Endothelial cell of umbilical vein (primary cell): Measurements from ENCODE around the gene STAT5A. TPM values are rescaled to one million over a fixed set of nuclear protein-coding genes. Genes with fewer than 3 reads are reported as not detected.

Source experiments
- BruUV-seq: library from RNA; stranded (reverse); fragments of 400-500 nt; replicated peaks from 2 replicates; lab custom pipeline; 2021; lab: Mats Ljungman, UMichigan
- CTCF ChIA-PET: fragments of 300-600, 350-600 bp; sonication (Branson Sonifier 250); formaldehyde crosslinking; loops from one replicate; lab custom pipeline; 2021; ENCODE audit warnings: antibody characterized with exemption, inconsistent platforms; lab: Charles Lee
- POLR2A ChIA-PET: fragments of 300-600, 350-600 bp; sonication (Branson Sonifier 250); formaldehyde crosslinking; loops from one replicate; lab custom pipeline; 2021; ENCODE audit warnings: antibody characterized with exemption, inconsistent platforms; lab: Charles Lee
- DNase-seq: peaks from one replicate; pipeline ENCODE4 v3.0.0-alpha.2; 2011; ENCODE audit warnings: low read depth, low spot score
- FAIRE-seq: peaks from 2 replicates; lab custom pipeline; 2011; peaks lifted over from hg19 to GRCh38; lab: Jason Lieb, UNC
- H2AFZ ChIP-seq: 2 replicates; pipeline ENCODE4 v1.6.0; 2012; ENCODE audit warnings: low read depth, low read length, control low read depth, inconsistent platforms
- H3K27ac ChIP-seq: 2 replicates; pipeline ENCODE4 v1.5.1; 2011; ENCODE audit warnings: low read depth, mild to moderate bottlenecking, control low read depth, low read length, moderate library complexity; ENCODE audit not compliant: insufficient read depth
- H3K27me3 ChIP-seq, 2 experiments: 2 replicates each; pipeline versions ENCODE4 v1.6.0 to v1.6.1; 2011; ENCODE audit warnings: low read length in 2 of 2, mixed read lengths in 1 of 2; ENCODE audit not compliant: control insufficient read depth in 2 of 2, insufficient read depth in 2 of 2
- H3K36me3 ChIP-seq, 2 experiments: 2 replicates in 1 of 2; 3 replicates in 1 of 2; pipeline ENCODE4 v1.5.1; 2011; ENCODE audit warnings: low read length in 2 of 2, mild to moderate bottlenecking in 1 of 2, moderate library complexity in 1 of 2; ENCODE audit not compliant: control insufficient read depth in 2 of 2, insufficient read depth in 2 of 2; ENCODE audit errors: extremely low read depth in 1 of 2
- H3K4me1 ChIP-seq: 3 replicates; pipeline ENCODE4 v1.5.1; 2011; ENCODE audit warnings: mild to moderate bottlenecking, low read length; ENCODE audit not compliant: control insufficient read depth, insufficient read depth; ENCODE audit errors: extremely low read depth
- H3K4me2 ChIP-seq: 2 replicates; pipeline ENCODE4 v1.6.1; 2011; ENCODE audit warnings: low read length, control low read depth, mixed read lengths; ENCODE audit not compliant: insufficient read depth
- H3K4me3 ChIP-seq, 3 experiments: fragments of 200-600 bp in 1 of 3; sonication (generic), shearing (Covaris generic) in 1 of 3; replicated peaks in 1 of 3; 2 replicates each; pipeline ENCODE4 v1.5.1; 2011 to 2016; ENCODE audit warnings: control low read depth in 3 of 3, low read length in 3 of 3, mild to moderate bottlenecking in 2 of 3, inconsistent platforms in 1 of 3, low read depth in 1 of 3, moderate library complexity in 1 of 3; ENCODE audit not compliant: insufficient read depth in 1 of 3
- H3K79me2 ChIP-seq: 2 replicates; pipeline ENCODE4 v1.6.0; 2012; ENCODE audit warnings: low read length, inconsistent platforms; ENCODE audit not compliant: control insufficient read depth, insufficient read depth
- H3K9ac ChIP-seq: replicated peaks from 2 replicates; pipeline ENCODE3; 2011; ENCODE audit warnings: low read length, control low read depth; ENCODE audit not compliant: insufficient read depth; ENCODE audit errors: extremely low read depth
- H3K9me1 ChIP-seq: replicated peaks from 3 replicates; pipeline ENCODE4 v1.6.0; 2011; ENCODE audit warnings: mild to moderate bottlenecking, low read length; ENCODE audit not compliant: control insufficient read depth, insufficient read depth; ENCODE audit errors: extremely low read depth
- H3K9me3 ChIP-seq: replicated peaks from 2 replicates; pipeline ENCODE4 v1.5.1; 2012; ENCODE audit warnings: low read length, inconsistent platforms; ENCODE audit not compliant: control insufficient read depth, insufficient read depth
- H4K20me1 ChIP-seq: replicated peaks from 2 replicates; pipeline ENCODE3; 2011; ENCODE audit warnings: mild to moderate bottlenecking, low read length; ENCODE audit not compliant: control insufficient read depth, insufficient read depth; ENCODE audit errors: extremely low read depth
- EZH2 ChIP-seq: IDR thresholded peaks from 2 replicates; pipeline ENCODE4 v1.6.1; 2012; ENCODE audit warnings: borderline replicate concordance, low read depth, mild to moderate bottlenecking, moderate library complexity, low read length, inconsistent platforms; ENCODE audit not compliant: severe bottlenecking
- FOS ChIP-seq: IDR thresholded peaks from 2 replicates; pipeline ENCODE4 v1.6.1; 2011; ENCODE audit warnings: mild to moderate bottlenecking, low read length, moderate library complexity, borderline replicate concordance; ENCODE audit not compliant: insufficient read depth
- GATA2 ChIP-seq: IDR thresholded peaks from 2 replicates; pipeline ENCODE4 v1.7.0; 2011; ENCODE audit warnings: low read depth, mild to moderate bottlenecking, moderate library complexity, mixed read lengths, low read length; ENCODE audit not compliant: insufficient read length, insufficient read depth
- JUN ChIP-seq: IDR thresholded peaks from 2 replicates; pipeline ENCODE4 v1.6.1; 2011; ENCODE audit warnings: borderline replicate concordance, low read depth; ENCODE audit not compliant: insufficient read length, insufficient read depth
- MYC ChIP-seq: IDR thresholded peaks from one replicate; pipeline ENCODE4 v1.6.1; 2011; ENCODE audit warnings: mild to moderate bottlenecking, low read depth, low read length
- POLR2A ChIP-seq: IDR thresholded peaks from 2 replicates; pipeline ENCODE4 v1.6.1; 2012; ENCODE audit warnings: low read depth, mild to moderate bottlenecking, control low read depth, low read length
- POLR2AphosphoS5 ChIP-seq: IDR thresholded peaks from 2 replicates; pipeline ENCODE4 v1.6.1; 2012; ENCODE audit warnings: low read depth, mild to moderate bottlenecking, control low read depth, low read length, moderate library complexity; ENCODE audit not compliant: insufficient read depth
- dilution Hi-C: fragments of 300-500 bp; cut with MboI; formaldehyde crosslinking; loops from one replicate; pipeline ENCODE4 v1.15.0; 2019; ENCODE audit warnings: low sequenced_read_pairs; ENCODE audit not compliant: extremely low pct_ligation_motif_present
- intact Hi-C: fragments of 100-400 bp; cut with micrococcal nuclease; formaldehyde crosslinking; loops from one replicate; pipeline ENCODE4 v1.10.0; 2022
- polyA plus RNA-seq, 4 experiments: library from polyadenylated mRNA; depleted of rRNA in 3 of 4; stranded (reverse) in 3 of 4; unstranded in 1 of 4; fragments of >200 nt; gene quantifications; 2 replicates each; pipeline versions ENCODE4 v1.2.1 to v1.2.3, GENCODE V29; 2011 to 2012; ENCODE audit warnings: missing spikeins in 1 of 4
- total RNA-seq: library from RNA; stranded (reverse); gene quantifications from 2 replicates; pipeline ENCODE4 v1.2.3, GENCODE V29; 2021
- TF ChIP-seq, protein P1 (sequence below): IDR thresholded peaks from 2 replicates; pipeline ENCODE4 v1.6.1; 2011; ENCODE audit not compliant: insufficient read depth, insufficient read length
- TF ChIP-seq, protein P2 (sequence below), 2 donors: IDR thresholded peaks; 1 replicate in 1 of 2; 2 replicates in 1 of 2; pipeline ENCODE4 v1.5.1; 2011; ENCODE audit warnings: low read length in 2 of 2, mild to moderate bottlenecking in 2 of 2, moderate library complexity in 2 of 2, control low read depth in 1 of 2, inconsistent platforms in 1 of 2, low read depth in 1 of 2; ENCODE audit not compliant: insufficient read depth in 1 of 2; ENCODE audit errors: extremely low read depth in 1 of 2

Gene STAT5A
- total and polyA plus RNA-seq, 2 donors (not counting 3 experiments of a cell fraction or from before 2014, with no cell fraction given) = 18.0 to 23.4 TPM

DNA sequence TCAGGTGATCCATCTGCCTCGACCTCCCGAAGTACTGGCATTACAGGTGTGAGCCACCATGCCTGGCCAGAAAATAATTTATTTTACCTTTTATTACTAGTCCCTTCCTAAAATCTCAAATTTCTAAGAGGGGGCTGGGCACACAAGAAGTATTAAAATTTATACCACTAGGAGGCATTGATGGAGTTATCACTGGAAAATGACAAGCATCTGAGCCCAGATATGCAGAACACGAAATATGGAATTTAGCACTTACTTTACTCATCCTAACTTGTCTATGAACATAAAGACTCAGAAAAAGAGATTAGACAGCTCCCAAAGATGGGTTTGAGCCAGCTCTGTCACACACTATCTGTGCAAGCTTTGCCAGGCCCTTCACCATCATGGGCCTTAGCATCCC, 46.4 kb downstream of the STAT5A start:
- BruUV-seq = no TSS peak
- Histone ChIP-seq H3K36me3 (peaks cover 27 to 39% of the 10 kb centered on the region in 2 experiments), H3K9ac (no peak overlapping the region), H3K9me3 (no peaks in the 10 kb centered on the region), H3K4me3 (no peak overlapping the region), H2AFZ (no peak overlapping the region), H3K9me1 (no peaks in the 10 kb centered on the region), H3K27me3 (no peaks in the 10 kb centered on the region), H4K20me1 (no peaks in the 10 kb centered on the region), H3K27ac (no peak overlapping the region), H3K4me2 (no peak overlapping the region), H3K79me2 (peaks cover 1% of the 10 kb centered on the region), H3K4me1 (peaks cover 4% of the 10 kb centered on the region)
- FAIRE-seq (peak; percentile 63), DNase-seq (no peak)
- intact Hi-C loops = no loop called here
- TF ChIP-seq, protein P1, sequence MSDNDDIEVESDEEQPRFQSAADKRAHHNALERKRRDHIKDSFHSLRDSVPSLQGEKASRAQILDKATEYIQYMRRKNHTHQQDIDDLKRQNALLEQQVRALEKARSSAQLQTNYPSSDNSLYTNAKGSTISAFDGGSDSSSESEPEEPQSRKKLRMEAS = no peak
- no peak for TF ChIP-seq POLR2A
- TF ChIP-seq, protein P2, sequence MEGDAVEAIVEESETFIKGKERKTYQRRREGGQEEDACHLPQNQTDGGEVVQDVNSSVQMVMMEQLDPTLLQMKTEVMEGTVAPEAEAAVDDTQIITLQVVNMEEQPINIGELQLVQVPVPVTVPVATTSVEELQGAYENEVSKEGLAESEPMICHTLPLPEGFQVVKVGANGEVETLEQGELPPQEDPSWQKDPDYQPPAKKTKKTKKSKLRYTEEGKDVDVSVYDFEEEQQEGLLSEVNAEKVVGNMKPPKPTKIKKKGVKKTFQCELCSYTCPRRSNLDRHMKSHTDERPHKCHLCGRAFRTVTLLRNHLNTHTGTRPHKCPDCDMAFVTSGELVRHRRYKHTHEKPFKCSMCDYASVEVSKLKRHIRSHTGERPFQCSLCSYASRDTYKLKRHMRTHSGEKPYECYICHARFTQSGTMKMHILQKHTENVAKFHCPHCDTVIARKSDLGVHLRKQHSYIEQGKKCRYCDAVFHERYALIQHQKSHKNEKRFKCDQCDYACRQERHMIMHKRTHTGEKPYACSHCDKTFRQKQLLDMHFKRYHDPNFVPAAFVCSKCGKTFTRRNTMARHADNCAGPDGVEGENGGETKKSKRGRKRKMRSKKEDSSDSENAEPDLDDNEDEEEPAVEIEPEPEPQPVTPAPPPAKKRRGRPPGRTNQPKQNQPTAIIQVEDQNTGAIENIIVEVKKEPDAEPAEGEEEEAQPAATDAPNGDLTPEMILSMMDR (IDR thresholded peaks at IDR 0.05; ENCODE audit: extremely low read depth in 1 of 2, insufficient read depth in 1 of 2, low read depth in 1 of 2, low read length in 2 of 2) = peak in 1 of 2 donors; percentile 3
- ChIA-PET CTCF (interaction anchor here (1.1 to 1.6 kb wide), 3 partner anchors 20 to 73 kb away, joined by 3 to 7 read pairs (median 3); no protein-coding TSS in a partner anchor), POLR2A (no interaction called here)
- dilution Hi-C loops = loop anchor here (25.0 kb wide), 1 partner anchor 178 kb away; no protein-coding TSS in a partner anchor

DNA sequence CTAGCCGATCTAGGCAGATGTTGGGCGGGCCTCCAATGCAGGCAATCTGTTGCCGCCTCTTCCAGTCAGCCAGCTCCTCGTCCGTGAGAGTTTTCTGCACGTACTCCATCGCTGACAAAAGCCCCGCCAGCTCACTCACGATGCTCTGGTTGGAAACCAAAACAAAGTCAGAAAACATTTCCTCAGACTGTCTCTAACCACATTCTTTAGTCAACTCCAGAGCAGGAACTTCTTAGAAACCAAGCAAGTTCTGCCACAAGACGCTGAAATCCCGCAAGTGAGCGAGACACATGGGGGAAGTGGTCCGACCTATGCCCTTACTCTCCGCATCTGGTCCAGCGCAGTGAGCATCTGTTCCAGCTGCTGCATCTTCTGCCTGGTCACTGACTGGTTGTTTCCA, 49.1 kb downstream of the STAT5A start:
- peaks cover 14% of the 10 kb centered on the region for H3K4me1 ChIP-seq
- no TSS peak for BruUV-seq
- H4K20me1 ChIP-seq = no peaks in the 10 kb centered on the region
- H3K9me3 ChIP-seq = no peaks in the 10 kb centered on the region
- DNase-seq = no peak
- no peak for FAIRE-seq
- H3K9me1 ChIP-seq = no peaks in the 10 kb centered on the region
- no peak overlapping the region for H3K27ac ChIP-seq
- H3K27me3 ChIP-seq = no peaks in the 10 kb centered on the region
- dilution Hi-C loops = loop anchor here (25.0 kb wide), 1 partner anchor 175 kb away; no protein-coding TSS in a partner anchor
- TF ChIP-seq MYC (no peak), POLR2AphosphoS5 (no peak), FOS (no peak), POLR2A (no peak), GATA2 (no peak), EZH2 (no peak), JUN (no peak)
- TF ChIP-seq, protein P2 (IDR thresholded peaks at IDR 0.05; ENCODE audit: extremely low read depth in 1 of 2, insufficient read depth in 1 of 2, low read depth in 1 of 2, low read length in 2 of 2) = no peak
- TF ChIP-seq, protein P1 = no peak
- no peak overlapping the region for H3K4me2 ChIP-seq
- H2AFZ ChIP-seq = no peak overlapping the region
- no peak overlapping the region for H3K9ac ChIP-seq
- ChIA-PET CTCF (no interaction called here), POLR2A (no interaction called here)
- H3K36me3 ChIP-seq = peaks cover 22 to 32% of the 10 kb centered on the region in 2 experiments
- H3K4me3 ChIP-seq = no peak overlapping the region
- intact Hi-C loops = no loop called here
- H3K79me2 ChIP-seq = peaks cover 3% of the 10 kb centered on the region
